Left ventricle myocardium inferior (tissue), 1 donor: ENCODE measurements around the gene USP24. TPM values are rescaled to one million over a fixed set of nuclear protein-coding genes. Genes with fewer than 3 reads are reported as not detected.

ENCODE experiments used
- DNase-seq: peaks from one replicate; pipeline ENCODE4 v3.0.0-alpha.2; 2020
- H3K27ac ChIP-seq: fragments of 200-600 bp; replicated peaks from 2 replicates; pipeline ENCODE4 v1.8.0; 2021
- H3K27me3 ChIP-seq: fragments of 200-600 bp; 2 replicates; pipeline ENCODE4 v1.8.0; 2021; ENCODE audit warnings: low read depth
- H3K36me3 ChIP-seq: fragments of 200-600 bp; 2 replicates; pipeline ENCODE4 v1.8.0; 2021
- H3K4me1 ChIP-seq: fragments of 200-600 bp; 2 replicates; pipeline ENCODE4 v1.8.0; 2021
- H3K4me3 ChIP-seq: fragments of 200-600 bp; 2 replicates; pipeline ENCODE4 v1.8.0; 2021; ENCODE audit warnings: mild to moderate bottlenecking, moderate library complexity
- H3K9me3 ChIP-seq: fragments of 200-600 bp; replicated peaks from 2 replicates; pipeline ENCODE4 v1.8.0; 2021
- intact Hi-C: fragments of 100-400 bp; cut with micrococcal nuclease; formaldehyde crosslinking; loops from one replicate; pipeline ENCODE4 v1.11.0; 2022
- total RNA-seq: library from RNA; stranded (reverse); fragmentation: NEBNext Ultra II Directional; extraction: Animal tissue kit (Norgen Biotek cat#: 25700); gene quantifications from one replicate; pipeline ENCODE4 v1.2.1, GENCODE V29; 2021
- TF ChIP-seq, protein P1 (sequence below): fragments of 200-600 bp; IDR thresholded peaks from 2 replicates; pipeline ENCODE4 v1.8.0; 2021; ENCODE audit warnings: antibody characterized with exemption, mild to moderate bottlenecking, borderline replicate concordance
- donor health status: DM: no; HTN: yes; CAD: no; lungs with severe emphysema.

Gene USP24
- total RNA-seq, 1 donor from 2014 or later: 39.5 TPM

- Histone ChIP-seq H3K4me1 (peaks cover 36% of the 10 kb centered on the region), H3K36me3 (no peaks in the 10 kb centered on the region), H3K27ac (no peak overlapping the region), H3K9me3 (no peaks in the 10 kb centered on the region), H3K4me3 (no peak overlapping the region), H3K27me3 (peaks cover 5% of the 10 kb centered on the region)
- intact Hi-C loops: no loop called here
- TF ChIP-seq, protein P1, sequence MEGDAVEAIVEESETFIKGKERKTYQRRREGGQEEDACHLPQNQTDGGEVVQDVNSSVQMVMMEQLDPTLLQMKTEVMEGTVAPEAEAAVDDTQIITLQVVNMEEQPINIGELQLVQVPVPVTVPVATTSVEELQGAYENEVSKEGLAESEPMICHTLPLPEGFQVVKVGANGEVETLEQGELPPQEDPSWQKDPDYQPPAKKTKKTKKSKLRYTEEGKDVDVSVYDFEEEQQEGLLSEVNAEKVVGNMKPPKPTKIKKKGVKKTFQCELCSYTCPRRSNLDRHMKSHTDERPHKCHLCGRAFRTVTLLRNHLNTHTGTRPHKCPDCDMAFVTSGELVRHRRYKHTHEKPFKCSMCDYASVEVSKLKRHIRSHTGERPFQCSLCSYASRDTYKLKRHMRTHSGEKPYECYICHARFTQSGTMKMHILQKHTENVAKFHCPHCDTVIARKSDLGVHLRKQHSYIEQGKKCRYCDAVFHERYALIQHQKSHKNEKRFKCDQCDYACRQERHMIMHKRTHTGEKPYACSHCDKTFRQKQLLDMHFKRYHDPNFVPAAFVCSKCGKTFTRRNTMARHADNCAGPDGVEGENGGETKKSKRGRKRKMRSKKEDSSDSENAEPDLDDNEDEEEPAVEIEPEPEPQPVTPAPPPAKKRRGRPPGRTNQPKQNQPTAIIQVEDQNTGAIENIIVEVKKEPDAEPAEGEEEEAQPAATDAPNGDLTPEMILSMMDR: no peak
- no peak for DNase-seq
These were observed 166.5 kb downstream of the USP24 start for GRCh38 chr1:55048453-55049270.

DNA sequence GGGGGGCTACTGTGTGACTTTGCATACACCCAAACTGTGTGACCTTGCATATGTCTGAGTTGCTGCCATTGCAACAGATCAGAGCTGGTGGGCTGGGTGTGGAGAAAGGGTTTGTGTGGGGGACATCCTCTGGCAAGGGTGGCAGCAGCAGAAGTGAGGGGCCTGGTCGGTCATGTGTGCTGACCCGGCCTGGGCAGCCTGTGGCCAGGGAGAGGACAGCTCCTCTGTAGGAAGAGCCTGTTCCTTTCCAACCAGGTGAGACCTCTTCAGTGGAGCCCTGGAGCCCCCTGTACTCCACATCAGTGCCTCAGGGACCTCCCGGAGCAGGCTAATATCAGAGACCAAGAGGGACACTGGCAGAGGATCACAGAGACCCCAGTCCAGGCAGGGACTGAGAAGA lies 167.6 kb downstream of the USP24 start:
- Histone ChIP-seq H3K9me3 (no peaks in the 10 kb centered on the region), H3K4me1 (peaks cover 25% of the 10 kb centered on the region), H3K27ac (no peak overlapping the region), H3K4me3 (no peak overlapping the region), H3K36me3 (no peaks in the 10 kb centered on the region), H3K27me3 (peaks cover 7% of the 10 kb centered on the region)
- intact Hi-C loops: no loop called here
- TF ChIP-seq, protein P1: no peak
- no peak for DNase-seq

GRCh38 chr1:55046871-55047270 lies 168.3 kb downstream of the USP24 start:
- Histone ChIP-seq H3K9me3 (no peaks in the 10 kb centered on the region), H3K27ac (no peak overlapping the region), H3K36me3 (no peaks in the 10 kb centered on the region), H3K4me1 (peaks cover 22% of the 10 kb centered on the region), H3K27me3 (peaks cover 15% of the 10 kb centered on the region), H3K4me3 (no peak overlapping the region)
- TF ChIP-seq, protein P1: no peak
- no peak for DNase-seq
- intact Hi-C loops: no loop called here

- no peaks in the 10 kb centered on the region for H3K9me3 ChIP-seq
- peaks cover 29% of the 10 kb centered on the region for H3K27me3 ChIP-seq
- peaks cover 13% of the 10 kb centered on the region for H3K4me1 ChIP-seq
- no peak overlapping the region for H3K4me3 ChIP-seq
- H3K36me3 ChIP-seq: no peaks in the 10 kb centered on the region
- DNase-seq: no peak
- TF ChIP-seq, protein P1: no peak
- intact Hi-C loops: no loop called here
- no peak overlapping the region for H3K27ac ChIP-seq
These were observed 169.7 kb downstream of the USP24 start for GRCh38 chr1:55045430-55045829.

- no peak overlapping the region for H3K27ac ChIP-seq
- peaks cover 10% of the 10 kb centered on the region for H3K4me1 ChIP-seq
- H3K27me3 ChIP-seq: peaks cover 35% of the 10 kb centered on the region
- H3K4me3 ChIP-seq: no peak overlapping the region
- TF ChIP-seq, protein P1: no peak
- intact Hi-C loops: no loop called here
- DNase-seq: no peak
- H3K36me3 ChIP-seq: no peaks in the 10 kb centered on the region
- H3K9me3 ChIP-seq: no peaks in the 10 kb centered on the region
These were observed 170.4 kb downstream of the USP24 start for GRCh38 chr1:55044617-55045397.
